ENCODE measurements around the gene TBC1D1.

DNA sequence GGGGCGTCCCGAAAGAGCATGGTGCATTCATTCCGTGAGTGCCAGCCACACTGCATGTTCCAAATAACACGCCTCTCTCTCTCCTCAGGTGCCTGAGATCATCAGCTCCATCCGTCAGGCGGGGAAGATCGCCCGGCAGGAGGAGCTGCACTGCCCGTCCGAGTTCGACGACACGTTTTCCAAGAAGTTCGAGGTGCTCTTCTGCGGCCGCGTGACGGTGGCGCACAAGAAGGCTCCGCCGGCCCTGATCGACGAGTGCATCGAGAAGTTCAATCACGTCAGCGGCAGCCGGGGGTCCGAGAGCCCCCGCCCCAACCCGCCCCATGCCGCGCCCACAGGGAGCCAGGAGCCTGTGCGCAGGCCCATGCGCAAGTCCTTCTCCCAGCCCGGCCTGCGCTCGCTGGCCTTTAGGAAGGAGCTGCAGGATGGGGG lies 123.6 kb downstream of the TBC1D1 start:
- TF ChIP-seq GATA3 (IDR thresholded peaks at IDR 0.05; ENCODE audit: low read depth, low read length): no peak
- no peak for TF ChIP-seq GATA2 (IDR thresholded peaks at IDR 0.05; ENCODE audit: low read depth, low read length)

Data from SH-SY5Y (cell line).